Muscle layer of colon (tissue), 2 donors: ENCODE data around the gene ZBTB14.

Source experiments
- H3K27ac ChIP-seq: one replicate; pipeline ENCODE4 v1.7.0; 2013; ENCODE audit warnings: low read depth, mild to moderate bottlenecking, low read length, moderate library complexity
- H3K27me3 ChIP-seq, 2 donors: one replicate each; pipeline ENCODE4 v1.7.0; 2013; ENCODE audit warnings: low read length in 2 of 2, mild to moderate bottlenecking in 2 of 2; ENCODE audit not compliant: insufficient read depth in 2 of 2, control insufficient read depth in 1 of 2
- H3K36me3 ChIP-seq: one replicate; pipeline ENCODE4 v1.7.0; 2013; ENCODE audit warnings: mild to moderate bottlenecking, low read length; ENCODE audit not compliant: insufficient read depth
- H3K4me1 ChIP-seq: one replicate; pipeline ENCODE4 v1.7.0; 2013; ENCODE audit warnings: mild to moderate bottlenecking, low read length; ENCODE audit not compliant: insufficient read depth
- H3K4me3 ChIP-seq, 2 donors: one replicate each; pipeline ENCODE4 v1.7.0; 2013; ENCODE audit warnings: low read length in 2 of 2, low read depth in 1 of 2, mild to moderate bottlenecking in 1 of 2, moderate library complexity in 1 of 2
- H3K9ac ChIP-seq: one replicate; pipeline ENCODE4 v1.7.0; 2013; ENCODE audit warnings: low read length
- H3K9me3 ChIP-seq: one replicate; pipeline ENCODE4 v1.7.0; 2013; ENCODE audit warnings: mild to moderate bottlenecking, low read length
- donor health status: abdominal sarcoma.
- donor health status: Adenocarcinoma of cecum.

The ZBTB14 gene

GRCh38 chr18:5303636-5304035 is 8.1 kb upstream of the ZBTB14 start:
- Histone ChIP-seq H3K9me3 (no peaks in the 10 kb centered on the region), H3K4me3 (no peak overlapping the region), H3K27me3 (no peaks in the 10 kb centered on the region), H3K4me1 (no peaks in the 10 kb centered on the region), H3K9ac (no peak overlapping the region), H3K36me3 (no peaks in the 10 kb centered on the region), H3K27ac (no peak overlapping the region)

GRCh38 chr18:5302606-5303005 is 7.1 kb upstream of the ZBTB14 start:
- H3K27ac ChIP-seq: no peak overlapping the region
- H3K27me3 ChIP-seq: no peaks in the 10 kb centered on the region
- H3K4me1 ChIP-seq: no peaks in the 10 kb centered on the region
- no peaks in the 10 kb centered on the region for H3K36me3 ChIP-seq
- H3K4me3 ChIP-seq: no peak overlapping the region
- no peak overlapping the region for H3K9ac ChIP-seq
- H3K9me3 ChIP-seq: no peaks in the 10 kb centered on the region

- H3K4me3 ChIP-seq: no peak overlapping the region
- no peak overlapping the region for H3K9ac ChIP-seq
- H3K27ac ChIP-seq: no peak overlapping the region
- no peaks in the 10 kb centered on the region for H3K4me1 ChIP-seq
- no peaks in the 10 kb centered on the region for H3K9me3 ChIP-seq
- H3K36me3 ChIP-seq: no peaks in the 10 kb centered on the region
- no peaks in the 10 kb centered on the region for H3K27me3 ChIP-seq
These were observed 5.0 kb upstream of the ZBTB14 start for GRCh38 chr18:5300476-5301010.

- Histone ChIP-seq H3K36me3 (no peaks in the 10 kb centered on the region), H3K4me3 (no peak overlapping the region), H3K4me1 (peaks cover 11% of the 10 kb centered on the region), H3K27ac (no peak overlapping the region), H3K27me3 (no peaks in the 10 kb centered on the region), H3K9me3 (no peaks in the 10 kb centered on the region), H3K9ac (no peak overlapping the region)
These were observed 2.8 kb upstream of the ZBTB14 start for GRCh38 chr18:5298156-5298852.

- Histone ChIP-seq H3K9me3 (no peaks in the 10 kb centered on the region), H3K27me3 (no peaks in the 10 kb centered on the region), H3K9ac (peak overlapping the region; percentile 47), H3K4me3 (peak overlapping the region in 1 of 2 donors; percentile 78), H3K4me1 (peaks cover 11% of the 10 kb centered on the region), H3K36me3 (no peaks in the 10 kb centered on the region), H3K27ac (peak overlapping the region; percentile 79)
These were observed 2.1 kb upstream of the ZBTB14 start for GRCh38 chr18:5297597-5297996.

- Histone ChIP-seq H3K27ac (peak overlapping the region; percentile 79), H3K9me3 (no peaks in the 10 kb centered on the region), H3K36me3 (peaks cover 2% of the 10 kb centered on the region), H3K4me1 (peaks cover 11% of the 10 kb centered on the region), H3K27me3 (no peaks in the 10 kb centered on the region), H3K4me3 (peak overlapping the region; percentile 60 to 78), H3K9ac (peak overlapping the region; percentile 47)
These were observed 1.3 kb upstream of the ZBTB14 start for GRCh38 chr18:5296706-5297320.

GRCh38 chr18:5295981-5296705 is 617 bp upstream of the ZBTB14 start:
- Histone ChIP-seq H3K27me3 (no peaks in the 10 kb centered on the region), H3K36me3 (peaks cover 8% of the 10 kb centered on the region), H3K9ac (peak overlapping the region; percentile 47), H3K27ac (peak overlapping the region; percentile 97), H3K9me3 (no peaks in the 10 kb centered on the region), H3K4me1 (peaks cover 11% of the 10 kb centered on the region), H3K4me3 (peak overlapping the region; percentile 78 to 91)

- Histone ChIP-seq H3K27ac (peak overlapping the region; percentile 98), H3K9me3 (no peaks in the 10 kb centered on the region), H3K27me3 (no peaks in the 10 kb centered on the region), H3K4me3 (peak overlapping the region; percentile 73 to 96), H3K4me1 (peaks cover 11% of the 10 kb centered on the region), H3K9ac (peak overlapping the region; percentile 27), H3K36me3 (peaks cover 18% of the 10 kb centered on the region)
These were observed 882 bp downstream of the ZBTB14 start for GRCh38 chr18:5294457-5295230.

GRCh38 chr18:5294113-5294456 is 1.4 kb downstream of the ZBTB14 start:
- H3K36me3 ChIP-seq: peaks cover 18% of the 10 kb centered on the region
- no peaks in the 10 kb centered on the region for H3K9me3 ChIP-seq
- peak overlapping the region; percentile 73 to 96 for H3K4me3 ChIP-seq
- H3K9ac ChIP-seq: peak overlapping the region; percentile 27
- peaks cover 11% of the 10 kb centered on the region for H3K4me1 ChIP-seq
- H3K27me3 ChIP-seq: no peaks in the 10 kb centered on the region
- peak overlapping the region; percentile 98 for H3K27ac ChIP-seq

- peaks cover 18% of the 10 kb centered on the region for H3K36me3 ChIP-seq
- H3K9me3 ChIP-seq: no peaks in the 10 kb centered on the region
- peaks cover 2% of the 10 kb centered on the region for H3K4me1 ChIP-seq
- H3K9ac ChIP-seq: no peak overlapping the region
- no peak overlapping the region for H3K27ac ChIP-seq
- no peak overlapping the region for H3K4me3 ChIP-seq
- no peaks in the 10 kb centered on the region for H3K27me3 ChIP-seq
These were observed 7.0 kb downstream of the ZBTB14 start for GRCh38 chr18:5288517-5288935.

GRCh38 chr18:5287854-5288253 is 7.7 kb downstream of the ZBTB14 start:
- no peak overlapping the region for H3K9ac ChIP-seq
- peaks cover 18% of the 10 kb centered on the region for H3K36me3 ChIP-seq
- no peaks in the 10 kb centered on the region for H3K9me3 ChIP-seq

More at GRCh38 chr18:5287854-5288253, 7.7 kb downstream of the ZBTB14 start:
- H3K4me3 ChIP-seq: no peak overlapping the region
- no peaks in the 10 kb centered on the region for H3K27me3 ChIP-seq
- no peak overlapping the region for H3K27ac ChIP-seq
- no peaks in the 10 kb centered on the region for H3K4me1 ChIP-seq
